ENCODE data around the gene EEF2.

DNA sequence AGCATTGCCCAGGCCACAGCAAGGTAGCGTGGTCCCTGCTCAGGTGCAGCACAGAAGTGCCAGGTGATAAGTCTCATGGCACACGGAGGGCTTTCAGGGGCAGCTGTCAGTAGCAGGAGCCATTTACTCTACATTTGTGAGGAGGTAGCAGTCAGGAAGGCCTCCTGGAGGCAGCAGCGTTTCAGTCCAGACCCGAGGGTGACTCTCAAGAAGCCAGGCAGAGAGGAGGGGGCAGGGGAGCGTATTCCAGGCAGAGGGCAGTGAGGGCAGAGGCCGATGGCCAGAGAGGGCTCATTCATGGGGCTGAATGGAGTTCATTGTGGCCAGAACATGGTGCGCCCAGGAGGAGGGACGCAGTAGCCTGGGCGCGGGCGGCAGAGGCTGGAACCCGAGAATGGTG lies 31.2 kb upstream of the EEF2 start:
- TF ChIP-seq, protein P1, sequence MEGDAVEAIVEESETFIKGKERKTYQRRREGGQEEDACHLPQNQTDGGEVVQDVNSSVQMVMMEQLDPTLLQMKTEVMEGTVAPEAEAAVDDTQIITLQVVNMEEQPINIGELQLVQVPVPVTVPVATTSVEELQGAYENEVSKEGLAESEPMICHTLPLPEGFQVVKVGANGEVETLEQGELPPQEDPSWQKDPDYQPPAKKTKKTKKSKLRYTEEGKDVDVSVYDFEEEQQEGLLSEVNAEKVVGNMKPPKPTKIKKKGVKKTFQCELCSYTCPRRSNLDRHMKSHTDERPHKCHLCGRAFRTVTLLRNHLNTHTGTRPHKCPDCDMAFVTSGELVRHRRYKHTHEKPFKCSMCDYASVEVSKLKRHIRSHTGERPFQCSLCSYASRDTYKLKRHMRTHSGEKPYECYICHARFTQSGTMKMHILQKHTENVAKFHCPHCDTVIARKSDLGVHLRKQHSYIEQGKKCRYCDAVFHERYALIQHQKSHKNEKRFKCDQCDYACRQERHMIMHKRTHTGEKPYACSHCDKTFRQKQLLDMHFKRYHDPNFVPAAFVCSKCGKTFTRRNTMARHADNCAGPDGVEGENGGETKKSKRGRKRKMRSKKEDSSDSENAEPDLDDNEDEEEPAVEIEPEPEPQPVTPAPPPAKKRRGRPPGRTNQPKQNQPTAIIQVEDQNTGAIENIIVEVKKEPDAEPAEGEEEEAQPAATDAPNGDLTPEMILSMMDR (IDR thresholded peaks at IDR 0.05; ENCODE audit: low read length), result no peak
- TF ChIP-seq EZH2 (IDR thresholded peaks at IDR 0.05; ENCODE audit: borderline replicate concordance, low read length), result no peak
